GM12878 (cell line): ENCODE results near the gene TMEM45A.

Experiments
- BACH1 ChIP-seq: fragments of 450-650 bp; IDR thresholded peaks from 2 replicates; pipeline ENCODE4 v1.6.1; 2017; ENCODE audit warnings: mild to moderate bottlenecking, borderline replicate concordance
- CREM ChIP-seq: IDR thresholded peaks from 2 replicates; pipeline ENCODE4 v1.6.1; 2014; ENCODE audit warnings: antibody characterized with exemption, low read depth
- CTCF ChIP-seq, 3 experiments: IDR thresholded peaks in 2 of 3; conservative IDR thresholded peaks in 1 of 3; 2 replicates each; pipeline ENCODE4 v1.5.1; 2011; ENCODE audit warnings: low read depth in 3 of 3, low read length in 3 of 3, mild to moderate bottlenecking in 3 of 3, control low read depth in 2 of 3, moderate library complexity in 2 of 3, inconsistent platforms in 1 of 3, mixed read lengths in 1 of 3; ENCODE audit not compliant: control insufficient read depth in 2 of 3, insufficient read depth in 1 of 3; ENCODE audit errors: extremely low read depth in 1 of 3
- E2F4 ChIP-seq: IDR thresholded peaks from 2 replicates; pipeline ENCODE4 v1.6.1; 2012; ENCODE audit warnings: low read depth, low read length, improper control_type of control experiment
- EZH2 ChIP-seq: IDR thresholded peaks from 2 replicates; pipeline ENCODE4 v1.6.1; 2012; ENCODE audit warnings: low read depth, mild to moderate bottlenecking, control low read depth, inconsistent platforms, low read length, borderline replicate concordance; ENCODE audit not compliant: control insufficient read depth
- MTA3 ChIP-seq: IDR thresholded peaks from 2 replicates; pipeline ENCODE4 v1.6.1; 2012; ENCODE audit warnings: low read length, inconsistent platforms, borderline replicate concordance
- NFYB ChIP-seq: IDR thresholded peaks from 2 replicates; pipeline ENCODE4 v1.6.1; 2011; ENCODE audit warnings: low read depth, mild to moderate bottlenecking, low read length, improper control_type of control experiment, moderate library complexity; ENCODE audit not compliant: insufficient read depth
- POLR2A ChIP-seq: IDR thresholded peaks from 2 replicates; pipeline ENCODE4 v1.6.1; 2011; ENCODE audit warnings: low read depth, mild to moderate bottlenecking, low read length
- POLR2AphosphoS5 ChIP-seq: IDR thresholded peaks from 2 replicates; pipeline ENCODE4 v1.6.1; 2011; ENCODE audit warnings: mild to moderate bottlenecking, low read length, inconsistent platforms
- TARDBP ChIP-seq: IDR thresholded peaks from 2 replicates; pipeline ENCODE4 v1.6.1; 2016; ENCODE audit warnings: borderline replicate concordance
- USF1 ChIP-seq: IDR thresholded peaks from 2 replicates; pipeline ENCODE4 v1.6.1; 2011; ENCODE audit warnings: borderline replicate concordance, low read depth, mild to moderate bottlenecking, moderate library complexity, mixed read lengths, low read length; ENCODE audit not compliant: insufficient read depth; ENCODE audit errors: extremely low read length
- YY1 ChIP-seq: IDR thresholded peaks from 2 replicates; pipeline ENCODE4 v1.6.1; 2011; ENCODE audit warnings: low read depth, mild to moderate bottlenecking, low read length
- ZBTB33 ChIP-seq: fragments of 450-650 bp; IDR thresholded peaks from 2 replicates; pipeline ENCODE4 v1.6.1; 2017; ENCODE audit warnings: mild to moderate bottlenecking
- ZNF207 ChIP-seq: fragments of 450-650 bp; IDR thresholded peaks from 2 replicates; pipeline ENCODE4 v1.6.1; 2014; ENCODE audit warnings: antibody characterized with exemption, mild to moderate bottlenecking, borderline replicate concordance

- TF ChIP-seq POLR2AphosphoS5 (no peak), BACH1 (no peak), ZNF207 (no peak), CREM (no peak), CTCF (IDR thresholded peaks at IDR 0.05 in 2 of 3, conservative IDR thresholded peaks at IDR 0.05 in 1 of 3; ENCODE audit: control insufficient read depth in 2 of 3, extremely low read depth in 1 of 3, insufficient read depth in 1 of 3, low read depth in 3 of 3, low read length in 3 of 3) (no peak), POLR2A (no peak), E2F4 (no peak), USF1 (no peak), ZBTB33 (no peak), EZH2 (no peak), NFYB (no peak), MTA3 (no peak), YY1 (no peak), TARDBP (no peak)
These were observed 25.8 kb downstream of the TMEM45A start for GRCh38 chr3:100518244-100518643.
